ENCODE data around the gene OR2J2.
"Not testable (repeated sequence)": the region's sequence is repeated elsewhere in the genome, so short reads cannot be mapped to it uniquely, and the experiment has no call there.

OR2J2 gene

DNA sequence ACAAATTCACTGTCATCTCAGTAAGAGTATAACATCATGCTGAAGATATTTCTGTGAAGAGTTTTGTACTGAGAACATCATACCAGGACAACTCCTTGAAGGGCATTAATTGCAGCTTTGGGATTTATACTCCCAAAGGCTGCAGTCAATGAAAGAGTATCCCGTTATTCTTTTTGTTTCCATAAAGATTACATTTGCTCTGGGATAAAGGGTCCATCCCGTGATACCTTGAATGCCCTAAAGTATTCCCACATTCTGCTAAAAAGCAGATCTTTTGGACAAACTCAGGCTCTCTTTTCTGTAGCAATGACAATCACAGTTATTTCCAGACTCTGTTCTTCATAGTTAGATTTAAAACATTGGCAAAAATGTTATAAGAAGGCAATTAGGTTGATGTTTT is at the start of gene OR2J2:
TSS of gene OR2J2 (plus strand) at position 301 of the 400 bp plus-strand sequence. CDS start 2,729 bp downstream, outside the sequence.
- not testable (repeated sequence) for DNase-seq

DNA sequence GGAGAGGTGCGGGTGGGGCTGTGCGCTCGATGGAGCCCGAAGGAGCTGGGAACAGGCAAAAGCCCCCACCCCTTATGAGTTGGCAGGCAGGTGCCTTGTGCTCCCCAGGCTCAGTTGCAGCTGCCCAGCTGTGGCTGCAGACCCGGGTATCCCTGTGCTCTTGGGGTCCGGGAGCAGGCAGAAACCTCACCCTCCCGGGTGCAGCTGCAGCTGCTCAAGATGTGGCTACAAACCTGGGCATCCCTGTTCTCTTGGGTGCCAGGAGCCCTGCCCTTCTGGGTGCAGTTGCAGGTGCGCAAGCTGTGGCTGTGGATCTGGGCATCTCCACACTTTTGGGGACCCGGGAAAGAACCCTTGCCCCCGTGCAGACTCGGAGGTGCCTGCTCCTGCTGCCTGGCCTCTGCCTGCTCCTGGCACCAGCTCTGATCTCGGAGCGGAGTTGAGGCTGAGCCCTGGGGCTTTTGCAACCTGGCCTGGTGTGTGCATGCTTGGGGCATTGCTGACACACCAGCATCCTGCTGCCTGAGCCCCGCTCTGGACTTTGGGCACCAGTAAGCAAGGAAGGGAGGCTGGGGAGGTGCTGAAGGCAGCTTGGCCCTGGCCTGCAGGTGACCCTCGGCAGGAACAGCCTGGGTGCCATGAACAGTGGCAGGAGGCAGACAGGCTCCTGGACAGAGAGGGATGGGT is 41.2 kb upstream of the OR2J2 start:
- no peak for DNase-seq

- no peak for DNase-seq
These were observed 40.1 kb upstream of the OR2J2 start for GRCh38 chr6:29130644-29131043.

DNA sequence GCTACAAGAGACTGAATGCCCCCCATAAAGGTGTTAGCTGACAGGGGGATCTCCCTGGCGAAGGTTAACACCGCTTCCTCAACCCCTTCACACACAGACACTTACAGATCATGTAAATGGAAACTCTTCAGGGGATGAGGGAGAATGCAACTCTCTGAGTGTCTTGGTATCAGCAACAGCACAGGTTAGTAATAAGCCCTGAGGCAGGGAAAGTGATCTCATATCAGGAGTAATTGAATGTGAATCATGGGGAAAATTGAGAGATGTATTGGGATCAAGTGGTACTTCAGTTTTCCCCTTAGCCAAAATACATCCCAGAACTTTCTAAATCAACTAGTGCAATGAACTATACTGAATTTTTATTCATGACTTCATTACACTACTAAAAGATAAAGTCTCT is 39.0 kb upstream of the OR2J2 start:
- DNase-seq: no peak

GRCh38 chr6:29137724-29138123 is 33.0 kb upstream of the OR2J2 start:
- DNase-seq: no peak

DNA sequence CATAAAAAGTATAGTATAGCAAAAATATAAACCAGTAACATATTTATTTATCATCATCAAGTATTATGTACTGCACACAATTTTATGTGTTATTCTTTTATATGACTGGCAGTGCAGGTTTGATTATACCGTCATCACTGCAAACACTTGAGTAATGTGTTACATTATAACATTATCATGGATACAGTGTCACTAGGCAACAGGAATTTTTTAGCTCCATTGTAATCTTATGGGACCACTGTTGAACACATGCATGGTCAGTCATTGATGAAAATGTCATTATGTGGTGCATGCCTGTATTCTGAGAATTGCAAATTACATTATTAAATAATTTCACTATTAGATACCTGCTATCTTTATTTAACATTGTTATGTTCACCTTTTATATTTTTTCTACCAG is 29.1 kb upstream of the OR2J2 start:
- DNase-seq: no peak

GRCh38 chr6:29142309-29142708 is 28.4 kb upstream of the OR2J2 start:
- no peak for DNase-seq

- DNase-seq: no peak
These were observed 24.5 kb upstream of the OR2J2 start for GRCh38 chr6:29146179-29146578.

DNA sequence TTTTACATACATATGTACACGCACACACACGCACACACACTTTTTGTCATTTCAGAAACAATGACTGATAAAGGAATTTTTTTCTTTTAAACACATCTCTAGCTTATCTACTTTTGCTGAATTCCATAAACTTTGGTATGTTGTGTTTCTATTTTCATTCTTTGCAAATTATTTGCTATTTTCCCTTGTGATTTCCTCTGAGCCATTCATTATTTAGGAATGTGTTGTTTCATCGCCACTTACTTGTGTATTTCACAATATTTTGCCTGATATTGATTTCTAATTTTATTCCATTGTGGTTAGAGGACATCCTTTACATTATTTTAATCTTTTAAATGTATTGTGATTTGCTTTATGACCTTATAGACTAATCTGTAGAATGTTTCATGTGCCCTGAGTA is 23.6 kb upstream of the OR2J2 start:
- DNase-seq: no peak

GRCh38 chr6:29149444-29149843 is 21.3 kb upstream of the OR2J2 start:
- not testable (repeated sequence) for DNase-seq

- no peak for DNase-seq
These were observed 17.6 kb upstream of the OR2J2 start for GRCh38 chr6:29153083-29153482.

GRCh38 chr6:29155182-29155581 is 15.5 kb upstream of the OR2J2 start:
- DNase-seq: not testable (repeated sequence)

DNA sequence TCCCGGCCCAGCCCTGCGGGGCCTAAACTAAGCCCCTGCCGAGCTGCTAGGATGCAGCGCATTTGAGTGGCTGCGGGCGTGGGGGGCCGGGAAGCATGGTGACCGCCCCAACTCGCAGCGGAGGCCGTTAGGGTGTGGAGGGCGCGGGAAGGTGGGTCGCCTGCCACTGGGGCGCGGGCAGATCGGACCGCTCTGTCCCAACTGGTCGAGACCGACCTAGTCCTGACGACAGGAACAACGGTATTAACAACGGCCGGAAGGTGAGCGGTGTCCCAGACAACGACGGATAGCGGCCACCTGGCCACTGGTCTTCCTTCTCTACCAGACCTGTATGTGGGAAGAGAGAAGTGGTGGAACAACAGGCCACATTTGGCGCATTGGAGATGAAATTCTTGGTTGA is 10.8 kb upstream of the OR2J2 start:
- DNase-seq: not testable (repeated sequence)

DNA sequence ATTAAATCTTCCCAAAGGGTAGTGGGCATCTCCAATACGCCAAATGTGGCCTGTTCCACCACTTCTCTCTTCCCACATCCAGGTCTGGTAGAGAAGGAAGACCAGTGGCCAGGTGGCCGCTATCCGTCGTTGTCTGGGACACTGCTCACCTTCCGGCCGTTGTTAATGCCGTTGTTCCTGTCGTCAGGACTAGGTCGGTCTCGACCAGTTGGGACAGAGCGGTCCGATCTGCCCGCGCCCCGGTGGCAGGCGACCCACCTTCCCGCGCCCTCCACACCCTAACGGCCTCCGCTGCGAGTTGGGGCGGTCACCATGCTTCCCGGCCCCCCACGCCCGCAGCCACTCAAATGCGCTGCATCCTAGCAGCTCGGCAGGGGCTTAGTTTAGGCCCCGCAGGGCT is 5.1 kb upstream of the OR2J2 start:
- DNase-seq: not testable (repeated sequence)

DNA sequence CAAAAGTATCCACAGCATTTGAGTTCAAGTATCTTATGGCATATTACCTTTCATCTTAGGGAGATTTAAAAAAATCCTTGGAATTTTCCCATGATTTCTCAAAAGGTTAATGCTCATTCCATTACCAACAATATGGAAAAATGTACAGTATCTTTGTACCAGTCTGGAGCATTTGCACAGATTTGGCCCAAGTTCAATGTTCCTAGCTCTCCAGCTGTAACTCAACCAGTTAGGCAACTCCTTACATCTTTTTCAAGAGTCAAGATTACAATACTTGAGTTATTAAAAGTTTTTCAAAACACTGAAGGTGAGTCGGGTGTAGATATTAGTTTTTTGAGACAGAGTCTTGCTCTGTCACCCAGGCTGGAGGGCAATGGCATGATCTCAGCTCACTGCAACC is 1.0 kb downstream of the OR2J2 start:
- DNase-seq: no peak

GRCh38 chr6:29183594-29183993 is 12.9 kb downstream of the OR2J2 start:
- DNase-seq: no peak

- not testable (repeated sequence) for DNase-seq
These were observed 18.0 kb downstream of the OR2J2 start for GRCh38 chr6:29188659-29189058.

DNA sequence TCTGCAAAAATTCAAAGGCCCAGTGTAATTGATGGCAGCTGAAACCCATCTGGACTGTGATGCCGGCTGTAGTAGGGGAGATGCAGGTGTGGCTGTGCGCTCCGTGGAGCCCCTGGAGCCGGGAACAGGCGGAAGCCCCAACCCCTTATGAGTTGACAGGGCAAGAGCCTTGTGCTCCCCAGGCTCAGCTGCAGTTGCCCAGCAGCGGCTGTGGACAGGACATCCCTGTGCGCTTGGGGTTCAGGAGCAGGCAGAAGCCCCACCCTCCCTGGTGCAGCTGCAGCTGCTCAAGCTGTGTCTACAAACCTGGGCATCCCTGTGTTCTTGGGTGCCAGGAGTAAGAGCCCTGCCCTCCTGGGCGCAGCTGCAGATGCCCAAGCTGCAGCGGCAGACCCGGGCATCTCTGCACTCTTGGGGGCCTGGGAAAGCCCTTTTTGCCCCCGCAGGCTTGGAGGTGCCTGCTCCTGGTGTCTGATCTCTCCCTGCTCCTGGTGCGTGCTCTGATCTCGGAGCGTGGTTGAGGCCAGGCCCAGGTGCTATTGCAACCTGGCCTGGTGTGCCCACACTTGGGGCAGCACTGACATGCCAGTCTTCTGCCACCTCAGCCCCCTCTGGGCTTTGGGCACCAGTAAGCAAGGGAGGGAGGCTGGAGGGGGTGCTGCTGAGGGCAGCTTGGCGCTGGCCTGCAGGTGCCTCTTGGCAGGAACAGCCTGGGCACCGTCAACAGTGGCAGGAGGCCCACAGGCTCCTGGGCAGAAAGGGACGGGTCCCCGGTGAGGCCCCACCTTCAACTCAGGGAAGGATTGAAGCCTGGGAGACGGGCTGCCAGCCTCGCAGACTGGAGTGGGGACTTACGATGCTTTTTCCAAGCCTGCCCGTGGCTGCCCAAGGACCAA is 30.3 kb downstream of the OR2J2 start:
- DNase-seq: no peak

DNA sequence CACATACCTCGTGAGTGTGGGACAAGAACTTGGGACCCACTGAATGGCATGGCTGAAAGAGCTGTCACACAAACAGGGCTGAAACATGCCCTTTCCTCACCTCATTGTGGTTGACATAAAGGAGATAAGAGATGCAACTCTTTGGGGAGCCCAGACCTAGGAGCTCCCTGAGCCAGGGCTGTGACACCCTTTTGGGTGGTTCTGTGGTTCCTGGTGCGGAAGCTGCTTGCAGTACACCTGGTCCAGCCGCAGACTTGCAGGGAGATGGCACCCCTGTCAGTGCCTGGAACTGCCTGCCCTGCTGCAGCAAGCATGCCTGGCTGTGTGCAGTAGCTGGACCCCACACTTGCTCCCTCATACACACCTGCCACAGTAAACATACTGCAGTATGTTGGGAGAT is 31.3 kb downstream of the OR2J2 start:
- DNase-seq: no peak

DNA sequence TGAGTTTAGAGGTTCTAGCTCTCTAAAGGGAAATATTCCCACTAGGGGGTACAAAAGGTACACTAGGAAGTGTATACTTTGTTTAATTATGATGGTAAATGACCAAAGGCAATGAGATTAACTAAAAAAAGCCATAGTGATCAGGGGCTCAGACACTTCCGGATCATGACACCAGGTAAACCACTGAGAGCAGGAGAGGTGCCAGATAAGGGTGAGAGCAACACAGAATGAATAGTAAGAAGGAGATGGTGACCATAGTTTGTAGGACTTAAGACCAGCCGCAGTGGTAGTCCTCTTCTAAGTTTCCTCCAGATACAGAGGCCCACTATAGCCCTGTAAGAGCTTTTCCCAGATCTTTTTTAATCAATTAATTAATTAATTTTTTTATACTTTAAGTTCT is 40.8 kb downstream of the OR2J2 start:
- no peak for DNase-seq

- no peak for DNase-seq
These were observed 45.8 kb downstream of the OR2J2 start for GRCh38 chr6:29216528-29216927.

DNA sequence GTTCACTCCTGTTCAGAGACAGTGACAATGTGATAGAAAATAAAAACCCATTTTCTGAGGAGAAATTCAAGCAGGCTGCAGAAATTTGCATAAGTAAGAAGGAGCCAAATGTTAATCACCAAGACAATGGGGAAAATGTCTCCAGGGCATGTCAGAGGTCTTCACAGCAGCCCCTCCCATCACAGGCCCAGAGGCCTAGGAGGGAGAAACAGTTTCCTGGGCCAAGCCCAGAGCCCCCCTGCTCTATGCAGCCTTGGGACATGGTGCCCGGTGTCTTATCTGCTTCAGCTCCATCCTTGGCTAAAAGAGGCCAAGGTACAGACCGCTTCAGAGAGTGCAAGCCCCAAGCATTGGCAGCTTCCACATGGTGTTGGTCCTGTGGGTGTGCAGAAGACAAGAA is 46.5 kb downstream of the OR2J2 start:
- not testable (repeated sequence) for DNase-seq

DNA sequence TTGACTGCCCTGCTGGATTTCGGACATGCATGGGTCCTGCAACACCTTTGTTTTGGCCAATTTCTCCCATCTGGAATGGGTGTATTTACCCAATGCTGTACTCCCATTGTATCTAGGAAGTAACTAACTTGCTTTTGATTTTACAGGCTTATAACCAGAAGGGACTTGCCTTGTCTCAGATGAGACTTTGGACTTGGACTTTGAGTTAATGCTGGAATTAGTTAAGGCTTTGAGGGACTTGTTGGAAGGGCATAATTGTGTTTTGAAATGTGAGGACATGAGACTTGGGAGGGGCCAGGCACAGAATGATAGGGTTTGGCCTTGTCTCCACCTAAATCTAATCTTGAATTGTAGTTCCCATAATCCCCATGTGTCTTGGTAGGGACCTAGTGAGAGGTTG is 47.3 kb downstream of the OR2J2 start:
- DNase-seq: not testable (repeated sequence)
